ENCODE data around the gene CCL20.
A peak's percentile ranks its signal among the peaks of the same experiment; 100 is the strongest.
"Not testable (repeated sequence)": the region's sequence is repeated elsewhere in the genome, so short reads cannot be mapped to it uniquely, and the experiment has no call there.

Gene CCL20

GRCh38 chr2:227813562-227814353 lies at the start of gene CCL20:
CCL20 (plus strand) TSS chr2:227813842; CDS start chr2:227813912, 70 bp downstream.
- no peak for DNase-seq

GRCh38 chr2:227765788-227766372 lies 47.8 kb upstream of the CCL20 start:
- DNase-seq, result no peak

GRCh38 chr2:227766373-227766883 lies 47.2 kb upstream of the CCL20 start:
- DNase-seq, result peak; percentile 9 to 77

- no peak for DNase-seq
These were observed 45.8 kb upstream of the CCL20 start for GRCh38 chr2:227767830-227768229.

GRCh38 chr2:227772197-227772661 lies 41.4 kb upstream of the CCL20 start:
- DNase-seq, result no peak

- DNase-seq, result no peak
These were observed 40.7 kb upstream of the CCL20 start for GRCh38 chr2:227772932-227773331.

- no peak for DNase-seq
These were observed 39.5 kb upstream of the CCL20 start for GRCh38 chr2:227774011-227774624.

- DNase-seq, result no peak
These were observed 38.5 kb upstream of the CCL20 start for GRCh38 chr2:227774895-227775842.

GRCh38 chr2:227780981-227781615 lies 32.5 kb upstream of the CCL20 start:
- no peak for DNase-seq

- DNase-seq, result no peak
These were observed 31.8 kb upstream of the CCL20 start for GRCh38 chr2:227781841-227782240.

GRCh38 chr2:227782804-227783203 lies 30.8 kb upstream of the CCL20 start:
- no peak for DNase-seq

GRCh38 chr2:227783404-227784138 lies 30.1 kb upstream of the CCL20 start:
- DNase-seq, result no peak

GRCh38 chr2:227785293-227785692 lies 28.3 kb upstream of the CCL20 start:
- no peak for DNase-seq

- no peak for DNase-seq
These were observed 25.1 kb upstream of the CCL20 start for GRCh38 chr2:227788561-227789018.

- no peak for DNase-seq
These were observed 23.8 kb upstream of the CCL20 start for GRCh38 chr2:227789803-227790202.

GRCh38 chr2:227793148-227793712 lies 20.4 kb upstream of the CCL20 start:
- no peak for DNase-seq

- no peak for DNase-seq
These were observed 17.5 kb upstream of the CCL20 start for GRCh38 chr2:227796045-227796711.

- DNase-seq, result not testable (repeated sequence)
These were observed 16.9 kb upstream of the CCL20 start for GRCh38 chr2:227796768-227797167.

GRCh38 chr2:227799202-227799601 lies 14.4 kb upstream of the CCL20 start:
- DNase-seq, result no peak

- DNase-seq, result no peak
These were observed 10.8 kb upstream of the CCL20 start for GRCh38 chr2:227802882-227803281.
